B cell (primary cell): ENCODE measurements around the gene GBP4.

ENCODE experiments used
- CTCF ChIP-seq: fragments of 200-600 bp; IDR thresholded peaks from one replicate; pipeline ENCODE4 v1.8.0; 2022; ENCODE audit warnings: antibody characterized with exemption, mild to moderate bottlenecking
- EZH2 ChIP-seq: IDR thresholded peaks from 2 replicates; pipeline ENCODE4 v1.6.1; 2012; ENCODE audit warnings: borderline replicate concordance, low read depth, mild to moderate bottlenecking, moderate library complexity, low read length; ENCODE audit not compliant: insufficient read depth, poor library complexity, severe bottlenecking

- TF ChIP-seq CTCF (no peak), EZH2 (no peak)
These were observed 7.6 kb upstream of the GBP4 start for GRCh38 chr1:89206373-89206772.
